ENCODE data around the gene ZNF492.

Gene ZNF492

DNA sequence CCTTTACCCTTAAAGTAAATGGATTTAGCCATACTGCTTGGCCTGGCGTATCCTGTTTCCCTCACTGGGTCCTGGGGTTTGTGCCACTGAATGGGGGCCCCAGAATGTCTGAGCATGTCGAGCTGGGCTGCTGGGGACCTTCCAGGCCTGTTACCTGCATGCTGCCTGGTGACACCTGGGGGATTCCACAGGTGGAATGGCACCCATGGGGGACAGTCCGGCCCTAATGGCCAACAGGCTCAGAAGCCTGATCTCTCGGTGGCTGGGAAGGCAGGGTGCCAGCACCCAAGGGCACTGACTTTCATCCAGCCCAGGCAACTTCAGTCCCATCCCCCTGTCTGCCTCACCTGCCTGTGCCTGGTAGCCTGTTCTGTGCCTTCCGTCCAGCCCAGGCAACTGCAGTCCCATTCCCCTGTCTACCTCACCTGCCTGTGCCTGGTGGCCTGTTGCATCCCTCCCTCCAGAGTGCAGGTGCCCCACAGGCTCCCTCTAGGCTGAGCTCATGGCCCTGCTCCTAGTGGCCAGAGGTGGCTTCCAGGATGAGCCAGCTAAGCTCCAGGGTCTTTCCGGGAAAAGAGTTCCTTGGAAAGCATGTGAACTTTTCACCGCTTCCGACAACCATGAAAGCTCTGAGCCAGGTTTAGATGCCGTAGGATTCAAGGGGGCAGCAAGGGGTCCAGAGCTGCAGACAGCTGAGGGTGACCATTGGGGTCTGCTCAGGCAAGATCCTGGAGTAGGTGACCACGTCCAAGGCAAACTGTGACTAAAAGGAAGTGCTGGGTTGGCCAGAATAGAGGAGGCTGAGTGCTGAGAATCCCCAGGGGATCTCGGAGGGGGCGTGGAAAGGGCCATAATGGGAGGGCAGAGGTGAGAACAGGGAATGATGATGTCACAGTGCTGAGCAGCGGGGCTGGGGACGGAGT is 30.3 kb upstream of the ZNF492 start:
- Histone ChIP-seq H3K27me3 (ENCODE audit: insufficient read depth, insufficient read length) (no peaks in the 10 kb centered on the region), H3K9me3 (ENCODE audit: insufficient read depth, low read length) (no peaks in the 10 kb centered on the region), H3K4me1 (ENCODE audit: insufficient read depth, insufficient read length) (peaks cover 16% of the 10 kb centered on the region), H3K36me3 (ENCODE audit: insufficient read depth, insufficient read length, low read length) (no peaks in the 10 kb centered on the region), H3K4me3 (ENCODE audit: insufficient read length, low read depth) (no peak overlapping the region), H3K9ac (ENCODE audit: insufficient read length, low read depth) (no peak overlapping the region)
- TF ChIP-seq ZNF274 (IDR thresholded peaks at IDR 0.05; ENCODE audit: low read depth, low read length): no peak
- no peak for TF ChIP-seq YY1 (IDR thresholded peaks at IDR 0.05; ENCODE audit: insufficient read depth, insufficient read length)
- TF ChIP-seq SUZ12 (IDR thresholded peaks at IDR 0.05; ENCODE audit: extremely low read depth, insufficient read depth, insufficient read length): no peak
- DNase-seq (ENCODE audit: low read depth, low spot score): no peak

DNA sequence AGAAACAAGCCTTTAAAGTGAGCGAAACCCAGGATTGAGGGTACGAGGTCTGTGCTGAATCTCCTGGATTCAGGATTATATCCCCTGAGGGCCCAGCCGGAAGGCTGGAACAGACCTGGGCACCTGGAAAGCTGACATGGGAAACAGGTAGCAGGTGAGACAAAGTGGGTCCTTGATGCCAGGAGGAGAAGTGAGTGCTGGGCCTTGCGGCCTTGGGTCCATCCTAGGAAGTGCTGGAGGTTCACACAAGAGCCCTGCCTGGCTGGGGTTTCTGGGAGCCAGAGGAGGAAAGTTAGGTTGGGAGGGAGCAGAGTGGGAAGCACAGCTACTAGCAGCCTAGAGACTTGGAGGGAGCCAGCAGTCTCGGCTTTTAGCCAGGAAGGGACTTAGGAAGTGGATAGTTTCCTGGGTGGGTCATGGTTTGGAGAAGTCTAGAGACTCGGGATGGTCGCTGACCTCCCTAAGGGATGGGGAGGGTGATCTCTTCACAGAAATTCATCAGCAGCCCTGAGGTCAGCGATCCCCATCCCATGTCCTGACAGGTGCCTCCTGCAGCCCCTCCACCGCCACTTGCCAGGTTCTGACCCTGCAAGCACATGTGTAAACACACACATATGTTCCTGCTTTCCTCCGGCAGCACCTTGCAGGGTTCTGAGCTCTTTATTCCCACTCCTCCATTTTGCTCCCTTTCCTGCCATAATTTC is 29.4 kb upstream of the ZNF492 start:
- no peak for DNase-seq (ENCODE audit: low read depth, low spot score)
- H3K4me1 ChIP-seq (ENCODE audit: insufficient read depth, insufficient read length): peaks cover 16% of the 10 kb centered on the region
- no peak overlapping the region for H3K4me3 ChIP-seq (ENCODE audit: insufficient read length, low read depth)
- no peaks in the 10 kb centered on the region for H3K27me3 ChIP-seq (ENCODE audit: insufficient read depth, insufficient read length)
- H3K36me3 ChIP-seq (ENCODE audit: insufficient read depth, insufficient read length, low read length): no peaks in the 10 kb centered on the region
- no peak for TF ChIP-seq YY1 (IDR thresholded peaks at IDR 0.05; ENCODE audit: insufficient read depth, insufficient read length)
- TF ChIP-seq ZNF274 (IDR thresholded peaks at IDR 0.05; ENCODE audit: low read depth, low read length): no peak
- no peak for TF ChIP-seq SUZ12 (IDR thresholded peaks at IDR 0.05; ENCODE audit: extremely low read depth, insufficient read depth, insufficient read length)
- no peaks in the 10 kb centered on the region for H3K9me3 ChIP-seq (ENCODE audit: insufficient read depth, low read length)
- no peak overlapping the region for H3K9ac ChIP-seq (ENCODE audit: insufficient read length, low read depth)

- Histone ChIP-seq H3K9me3 (ENCODE audit: insufficient read depth, low read length) (no peaks in the 10 kb centered on the region), H3K27me3 (ENCODE audit: insufficient read depth, insufficient read length) (no peaks in the 10 kb centered on the region), H3K36me3 (ENCODE audit: insufficient read depth, insufficient read length, low read length) (no peaks in the 10 kb centered on the region), H3K4me3 (ENCODE audit: insufficient read length, low read depth) (no peak overlapping the region), H3K9ac (ENCODE audit: insufficient read length, low read depth) (no peak overlapping the region), H3K4me1 (ENCODE audit: insufficient read depth, insufficient read length) (peaks cover 16% of the 10 kb centered on the region)
- TF ChIP-seq YY1 (IDR thresholded peaks at IDR 0.05; ENCODE audit: insufficient read depth, insufficient read length) (no peak), ZNF274 (IDR thresholded peaks at IDR 0.05; ENCODE audit: low read depth, low read length) (no peak), SUZ12 (IDR thresholded peaks at IDR 0.05; ENCODE audit: extremely low read depth, insufficient read depth, insufficient read length) (no peak)
- no peak for DNase-seq (ENCODE audit: low read depth, low spot score)
These were observed 28.6 kb upstream of the ZNF492 start for GRCh38 chr19:22605275-22606211.

- TF ChIP-seq ZNF274 (IDR thresholded peaks at IDR 0.05; ENCODE audit: low read depth, low read length) (no peak), YY1 (IDR thresholded peaks at IDR 0.05; ENCODE audit: insufficient read depth, insufficient read length) (no peak), SUZ12 (IDR thresholded peaks at IDR 0.05; ENCODE audit: extremely low read depth, insufficient read depth, insufficient read length) (no peak)
- H3K4me3 ChIP-seq (ENCODE audit: insufficient read length, low read depth): no peak overlapping the region
- H3K27me3 ChIP-seq (ENCODE audit: insufficient read depth, insufficient read length): no peaks in the 10 kb centered on the region
- H3K9ac ChIP-seq (ENCODE audit: insufficient read length, low read depth): no peak overlapping the region
- DNase-seq (ENCODE audit: low read depth, low spot score): no peak
- H3K36me3 ChIP-seq (ENCODE audit: insufficient read depth, insufficient read length, low read length): no peaks in the 10 kb centered on the region
- H3K9me3 ChIP-seq (ENCODE audit: insufficient read depth, low read length): no peaks in the 10 kb centered on the region
- H3K4me1 ChIP-seq (ENCODE audit: insufficient read depth, insufficient read length): peaks cover 16% of the 10 kb centered on the region
These were observed 27.9 kb upstream of the ZNF492 start for GRCh38 chr19:22606212-22606553.

DNA sequence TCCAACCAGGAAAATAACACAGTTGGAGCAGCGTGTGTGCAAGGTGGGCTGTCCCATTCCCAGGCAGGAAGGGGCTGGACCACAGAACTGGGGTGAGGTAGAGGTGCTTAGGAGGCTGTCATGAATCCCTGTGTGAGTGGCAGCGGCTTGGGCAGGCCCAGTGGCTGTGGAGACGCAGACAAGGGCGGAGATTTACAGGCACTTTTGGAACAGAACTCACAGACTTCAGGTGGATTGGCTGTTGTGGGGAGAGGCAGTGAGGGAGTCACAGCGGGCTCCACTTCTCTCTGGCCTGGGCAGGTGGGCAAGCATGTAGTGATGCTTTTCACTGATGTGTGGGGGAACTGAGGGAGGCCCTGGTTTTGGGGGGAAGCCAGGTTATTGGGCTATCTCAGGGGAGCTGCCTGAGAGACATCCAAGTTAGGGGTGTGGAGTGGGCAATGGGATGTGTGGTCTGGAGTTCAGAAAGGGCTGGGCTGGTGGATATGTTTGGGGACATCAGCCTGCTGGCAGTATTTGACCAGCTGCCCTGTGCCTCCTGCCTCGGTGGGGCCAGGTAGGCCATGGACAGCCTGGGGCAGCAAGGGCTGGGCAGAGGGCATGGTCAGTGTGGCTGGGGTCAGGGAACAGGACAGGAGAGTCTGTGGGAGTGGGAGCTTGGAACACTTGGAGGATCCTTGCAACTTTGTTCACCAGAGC is 27.0 kb upstream of the ZNF492 start:
- Histone ChIP-seq H3K27me3 (ENCODE audit: insufficient read depth, insufficient read length) (no peaks in the 10 kb centered on the region), H3K36me3 (ENCODE audit: insufficient read depth, insufficient read length, low read length) (no peaks in the 10 kb centered on the region), H3K9ac (ENCODE audit: insufficient read length, low read depth) (no peak overlapping the region), H3K9me3 (ENCODE audit: insufficient read depth, low read length) (no peaks in the 10 kb centered on the region), H3K4me1 (ENCODE audit: insufficient read depth, insufficient read length) (peaks cover 16% of the 10 kb centered on the region), H3K4me3 (ENCODE audit: insufficient read length, low read depth) (no peak overlapping the region)
- TF ChIP-seq SUZ12 (IDR thresholded peaks at IDR 0.05; ENCODE audit: extremely low read depth, insufficient read depth, insufficient read length) (no peak), ZNF274 (IDR thresholded peaks at IDR 0.05; ENCODE audit: low read depth, low read length) (no peak), YY1 (IDR thresholded peaks at IDR 0.05; ENCODE audit: insufficient read depth, insufficient read length) (no peak)
- DNase-seq (ENCODE audit: low read depth, low spot score): no peak

DNA sequence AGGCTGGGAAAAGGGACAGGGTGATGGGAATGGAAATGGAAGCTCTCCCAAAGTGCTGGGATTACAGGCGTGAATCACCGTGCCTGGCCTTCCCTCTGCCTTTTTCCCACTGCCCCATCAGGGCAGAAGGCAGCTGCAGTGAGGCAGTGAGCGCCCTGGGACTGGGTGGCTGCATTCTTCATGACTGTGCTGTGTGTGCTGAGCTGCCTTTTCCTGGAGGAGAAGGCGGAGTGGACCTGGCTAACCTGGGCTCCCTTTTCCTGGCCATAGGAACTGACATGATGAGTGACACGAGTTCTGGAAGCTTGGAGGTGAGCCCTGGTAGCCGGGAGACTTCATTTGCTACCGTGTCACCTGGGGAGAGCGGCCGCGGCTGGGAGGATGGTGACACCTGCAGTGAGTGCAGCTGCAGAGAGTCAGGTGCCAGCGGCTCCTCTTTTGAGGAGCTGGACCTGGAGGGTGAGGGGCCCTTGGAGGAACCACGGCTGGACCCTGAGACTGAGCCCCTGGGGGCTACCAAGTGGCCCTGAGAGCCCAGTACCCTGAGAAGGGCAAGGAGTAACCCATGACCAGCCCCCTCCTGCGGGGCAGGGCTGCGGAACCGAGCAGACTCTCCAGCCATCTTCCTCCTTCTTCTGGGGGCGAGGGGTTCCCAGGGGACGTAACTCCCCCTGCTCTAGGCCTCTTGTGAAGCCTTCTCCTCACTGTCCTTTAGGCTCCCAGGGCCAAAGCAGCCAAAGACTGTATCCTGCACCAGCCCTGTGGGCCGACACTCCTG is 26.3 kb upstream of the ZNF492 start:
- no peaks in the 10 kb centered on the region for H3K9me3 ChIP-seq (ENCODE audit: insufficient read depth, low read length)

More for the DNA sequence above, 26.3 kb upstream of the ZNF492 start:
- Histone ChIP-seq H3K27me3 (ENCODE audit: insufficient read depth, insufficient read length) (no peaks in the 10 kb centered on the region), H3K4me3 (ENCODE audit: insufficient read length, low read depth) (no peak overlapping the region), H3K9ac (ENCODE audit: insufficient read length, low read depth) (no peak overlapping the region), H3K36me3 (ENCODE audit: insufficient read depth, insufficient read length, low read length) (no peaks in the 10 kb centered on the region), H3K4me1 (ENCODE audit: insufficient read depth, insufficient read length) (peaks cover 9% of the 10 kb centered on the region)
- TF ChIP-seq ZNF274 (IDR thresholded peaks at IDR 0.05; ENCODE audit: low read depth, low read length) (no peak), YY1 (IDR thresholded peaks at IDR 0.05; ENCODE audit: insufficient read depth, insufficient read length) (no peak), SUZ12 (IDR thresholded peaks at IDR 0.05; ENCODE audit: extremely low read depth, insufficient read depth, insufficient read length) (no peak)
- no peak for DNase-seq (ENCODE audit: low read depth, low spot score)

Measured in NT2/D1 (cell line).